A549 treated with CpdA at 1 μM for 4 hours (cell line): Measurements from ENCODE around the gene HCRTR2. TPM values are rescaled to one million over a fixed set of nuclear protein-coding genes. Genes with fewer than 3 reads are reported as not detected.

Source experiments
- total RNA-seq: library from RNA; stranded (reverse); fragments of 200-300 nt; extraction: Qiagen RNA extraction; gene quantifications from 5 replicates; pipeline ENCODE4 v1.2.3, GENCODE V29; 2022; ENCODE audit warnings: low read depth

Gene HCRTR2
- total RNA-seq: not detected in 5 replicates

DNA sequence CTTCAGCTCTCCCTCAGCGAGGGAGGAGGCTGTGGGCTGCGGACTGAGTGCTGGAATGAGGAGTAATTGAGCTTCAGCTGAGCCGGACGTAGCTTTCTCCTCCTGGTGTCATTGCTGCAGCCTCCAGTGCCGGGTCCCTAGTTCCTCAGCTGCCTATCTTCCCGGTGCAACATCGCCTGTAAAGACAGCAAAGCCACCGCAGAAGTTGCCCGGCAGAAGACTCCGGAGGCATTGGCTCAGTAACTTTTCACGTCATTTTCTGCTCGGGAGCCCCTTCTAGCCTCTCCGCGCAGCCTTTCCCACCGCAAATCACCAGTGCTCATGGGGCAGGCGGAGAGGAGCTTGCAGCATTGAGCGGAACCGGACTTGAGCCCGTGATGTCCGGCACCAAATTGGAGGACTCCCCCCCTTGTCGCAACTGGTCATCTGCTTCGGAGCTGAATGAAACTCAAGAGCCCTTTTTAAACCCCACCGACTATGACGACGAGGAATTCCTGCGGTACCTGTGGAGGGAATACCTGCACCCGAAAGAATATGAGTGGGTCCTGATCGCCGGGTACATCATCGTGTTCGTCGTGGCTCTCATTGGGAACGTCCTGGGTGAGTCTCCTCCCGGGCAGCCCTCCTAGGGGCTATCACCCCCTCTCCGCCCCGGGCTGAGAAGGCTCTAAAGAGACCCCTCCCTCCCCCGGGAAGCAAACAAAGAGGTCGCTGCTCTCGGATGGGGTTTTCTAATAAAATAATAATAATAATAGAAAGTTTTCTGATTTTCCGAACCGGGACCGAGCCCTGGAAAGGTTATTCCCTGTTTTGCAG lies at the start of gene HCRTR2:
Gene HCRTR2, plus strand, starts transcription at position 305 of the 816 bp plus-strand sequence. Its CDS starts 73 bp downstream, at position 378.

DNA sequence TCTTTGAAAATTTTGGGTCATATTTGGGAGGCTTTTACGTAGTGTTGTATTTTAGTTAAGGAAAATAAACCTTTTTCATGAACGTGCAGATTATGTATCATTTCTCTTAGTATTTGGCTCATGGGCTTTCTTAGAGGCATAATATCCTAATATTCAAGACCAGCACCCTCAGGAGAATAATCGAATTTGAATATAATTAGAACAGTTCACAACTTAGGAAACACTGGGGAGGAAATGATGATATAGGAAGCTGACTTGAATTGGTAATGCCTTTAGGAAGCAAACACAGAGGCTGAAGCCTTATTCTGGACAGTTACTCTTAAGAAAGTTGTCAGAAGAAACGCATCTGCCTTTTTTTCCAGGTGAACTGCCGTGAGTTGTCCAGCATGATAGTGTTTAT lies 152.9 kb downstream of the HCRTR2 start, which contains the start of gene GFRAL:
Gene GFRAL, plus strand, starts transcription at position 301 of the 400 bp plus-strand sequence. Its CDS starts 86 bp downstream, at position 387.

Other genes starting within 250 kb of the HCRTR2 start
- gene GFRAL, start 153.0 kb downstream of the HCRTR2 start, total RNA-seq: not detected in 5 replicates